ENCODE measurements around the gene ADSS1. TPM values are rescaled to one million over a fixed set of nuclear protein-coding genes. Genes with fewer than 3 reads are reported as not detected.

ADSS1 gene
- total RNA-seq, 1 experiment from 2014 or later, result 0.52 TPM

DNA sequence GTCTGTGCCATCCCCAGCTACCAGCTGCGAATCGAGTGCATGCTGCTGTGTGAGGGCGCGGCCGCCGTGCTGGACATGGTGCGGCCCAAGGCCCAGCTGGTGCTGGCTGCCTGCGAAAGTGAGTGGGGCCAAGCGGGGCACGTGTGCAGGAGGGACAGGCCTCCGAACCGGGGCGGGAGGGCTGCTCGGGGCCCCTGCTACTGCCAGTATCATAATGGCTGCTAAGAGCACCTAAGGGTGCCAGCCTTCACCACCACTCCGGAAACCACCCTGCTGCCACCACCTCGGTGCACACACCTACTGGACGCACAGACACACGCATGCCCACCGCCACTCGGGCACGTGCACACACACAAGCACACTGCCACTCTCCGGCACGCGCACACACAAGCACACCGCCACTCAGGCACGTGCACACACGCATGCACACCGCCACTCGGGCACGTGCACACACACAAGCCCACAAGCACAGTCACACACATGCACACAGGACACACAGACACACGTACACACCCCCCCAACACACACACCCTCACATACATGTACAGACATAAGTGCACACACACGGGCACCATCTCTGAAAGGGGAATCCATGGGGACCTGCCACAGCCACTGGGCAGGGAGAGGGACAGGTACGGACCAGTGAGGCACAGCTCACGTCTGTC is 13.8 kb upstream of the ADSS1 start:
- BruUV-seq (replicated peaks), result no TSS peak
- intact Hi-C loops (cut with micrococcal nuclease; ENCODE audit: unreplicated experiment), result no loop called here
- H3K9me3 ChIP-seq (ENCODE audit: low read depth, low read length, poor library complexity, severe bottlenecking), result no peaks in the 10 kb centered on the region
- no peak for DNase-seq (ENCODE audit: low spot score)
- ChIA-PET POLR2A (ENCODE audit: low non-redundant PET) (no interaction called here), CTCF (no interaction called here)
- no peaks in the 10 kb centered on the region for H3K27me3 ChIP-seq (replicated peaks; ENCODE audit: insufficient read depth, low read depth, low read length, poor library complexity)
- H3K4me1 ChIP-seq (ENCODE audit: insufficient read depth, low read length, poor library complexity, severe bottlenecking), result no peaks in the 10 kb centered on the region
- TF ChIP-seq, protein P1, sequence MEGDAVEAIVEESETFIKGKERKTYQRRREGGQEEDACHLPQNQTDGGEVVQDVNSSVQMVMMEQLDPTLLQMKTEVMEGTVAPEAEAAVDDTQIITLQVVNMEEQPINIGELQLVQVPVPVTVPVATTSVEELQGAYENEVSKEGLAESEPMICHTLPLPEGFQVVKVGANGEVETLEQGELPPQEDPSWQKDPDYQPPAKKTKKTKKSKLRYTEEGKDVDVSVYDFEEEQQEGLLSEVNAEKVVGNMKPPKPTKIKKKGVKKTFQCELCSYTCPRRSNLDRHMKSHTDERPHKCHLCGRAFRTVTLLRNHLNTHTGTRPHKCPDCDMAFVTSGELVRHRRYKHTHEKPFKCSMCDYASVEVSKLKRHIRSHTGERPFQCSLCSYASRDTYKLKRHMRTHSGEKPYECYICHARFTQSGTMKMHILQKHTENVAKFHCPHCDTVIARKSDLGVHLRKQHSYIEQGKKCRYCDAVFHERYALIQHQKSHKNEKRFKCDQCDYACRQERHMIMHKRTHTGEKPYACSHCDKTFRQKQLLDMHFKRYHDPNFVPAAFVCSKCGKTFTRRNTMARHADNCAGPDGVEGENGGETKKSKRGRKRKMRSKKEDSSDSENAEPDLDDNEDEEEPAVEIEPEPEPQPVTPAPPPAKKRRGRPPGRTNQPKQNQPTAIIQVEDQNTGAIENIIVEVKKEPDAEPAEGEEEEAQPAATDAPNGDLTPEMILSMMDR (conservative IDR thresholded peaks at IDR 0.05; ENCODE audit: low read depth, low read length), result no peak
- TF ChIP-seq EZH2 (IDR thresholded peaks at IDR 0.05; ENCODE audit: borderline replicate concordance, low read depth, low read length, poor library complexity, severe bottlenecking), result no peak
- H3K36me3 ChIP-seq (ENCODE audit: insufficient read depth, low read length, poor library complexity, severe bottlenecking), result peaks cover 48% of the 10 kb centered on the region
- no peak overlapping the region for H3K27ac ChIP-seq (ENCODE audit: low read depth, low read length, poor library complexity, severe bottlenecking)
- H3K4me3 ChIP-seq (ENCODE audit: low read depth, low read length, poor library complexity, severe bottlenecking), result no peak overlapping the region

DNA sequence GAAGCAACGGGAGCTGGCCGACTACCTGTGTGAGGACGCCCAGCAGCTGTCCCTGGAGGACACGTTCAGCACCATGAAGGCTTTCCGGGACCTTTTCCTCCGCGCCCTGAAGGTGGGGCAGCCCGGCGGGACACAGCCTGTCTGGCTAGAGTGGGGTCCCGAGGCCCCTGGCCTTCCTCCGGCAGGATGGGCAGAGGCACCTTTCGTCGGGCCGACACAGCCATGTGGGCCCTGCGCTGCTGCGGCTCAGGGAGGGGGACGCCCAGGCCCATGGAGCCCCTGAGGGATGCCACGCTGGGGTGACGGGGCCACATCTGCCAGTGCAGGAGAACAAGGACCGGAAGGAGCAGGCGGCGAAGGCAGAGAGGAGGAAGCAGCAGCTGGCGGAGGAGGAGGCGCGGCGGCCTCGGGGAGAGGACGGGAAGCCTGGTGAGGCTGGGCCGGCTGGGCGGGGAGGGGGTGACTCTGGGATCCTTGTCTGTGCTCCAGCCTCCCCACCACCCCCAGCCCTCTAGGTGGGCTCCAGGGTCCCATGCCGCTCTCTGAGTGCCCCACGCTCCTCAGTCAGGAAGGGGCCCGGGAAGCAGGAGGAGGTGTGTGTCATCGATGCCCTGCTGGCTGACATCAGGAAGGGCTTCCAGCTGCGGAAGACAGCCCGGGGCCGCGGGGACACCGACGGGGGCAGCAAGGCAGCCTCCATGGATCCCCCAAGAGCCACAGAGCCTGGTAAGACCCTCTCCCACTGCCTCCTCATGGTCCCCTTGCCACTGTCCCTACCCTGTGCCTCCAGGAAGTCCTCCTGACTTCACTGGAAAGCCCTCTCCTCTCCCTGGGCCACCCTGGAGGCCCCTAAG is 10.9 kb upstream of the ADSS1 start:
- Histone ChIP-seq H3K4me1 (ENCODE audit: insufficient read depth, low read length, poor library complexity, severe bottlenecking) (no peaks in the 10 kb centered on the region), H3K9me3 (ENCODE audit: low read depth, low read length, poor library complexity, severe bottlenecking) (no peaks in the 10 kb centered on the region), H3K27me3 (replicated peaks; ENCODE audit: insufficient read depth, low read depth, low read length, poor library complexity) (no peaks in the 10 kb centered on the region), H3K36me3 (ENCODE audit: insufficient read depth, low read length, poor library complexity, severe bottlenecking) (peaks cover 44% of the 10 kb centered on the region), H3K4me3 (ENCODE audit: low read depth, low read length, poor library complexity, severe bottlenecking) (no peak overlapping the region), H3K27ac (ENCODE audit: low read depth, low read length, poor library complexity, severe bottlenecking) (no peak overlapping the region)
- TF ChIP-seq, protein P1 (conservative IDR thresholded peaks at IDR 0.05; ENCODE audit: low read depth, low read length), result no peak
- TF ChIP-seq EZH2 (IDR thresholded peaks at IDR 0.05; ENCODE audit: borderline replicate concordance, low read depth, low read length, poor library complexity, severe bottlenecking), result no peak
- ChIA-PET CTCF (no interaction called here), POLR2A (ENCODE audit: low non-redundant PET) (no interaction called here)
- no TSS peak for BruUV-seq (replicated peaks)
- intact Hi-C loops (cut with micrococcal nuclease; ENCODE audit: unreplicated experiment), result no loop called here
- no peak for DNase-seq (ENCODE audit: low spot score)

DNA sequence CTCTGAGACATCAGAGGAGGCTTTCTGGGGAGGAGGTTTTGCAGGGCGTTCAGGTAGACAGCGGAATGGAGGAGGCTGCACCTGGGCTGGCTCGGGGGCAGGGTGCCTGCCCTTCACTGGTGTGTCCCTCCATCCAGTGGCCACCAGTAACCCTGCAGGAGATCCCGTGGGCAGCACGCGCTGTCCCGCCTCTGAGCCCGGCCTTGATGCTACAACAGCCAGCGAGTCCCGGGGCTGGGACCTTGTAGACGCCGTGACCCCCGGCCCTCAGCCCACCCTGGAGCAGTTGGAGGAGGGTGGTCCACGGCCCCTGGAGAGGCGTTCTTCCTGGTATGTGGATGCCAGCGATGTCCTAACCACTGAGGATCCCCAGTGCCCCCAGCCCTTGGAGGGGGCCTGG is 10.0 kb upstream of the ADSS1 start:
- Histone ChIP-seq H3K36me3 (ENCODE audit: insufficient read depth, low read length, poor library complexity, severe bottlenecking) (peaks cover 46% of the 10 kb centered on the region), H3K27ac (ENCODE audit: low read depth, low read length, poor library complexity, severe bottlenecking) (no peak overlapping the region)
- no TSS peak for BruUV-seq (replicated peaks)

More for the DNA sequence above, 10.0 kb upstream of the ADSS1 start:
- intact Hi-C loops (cut with micrococcal nuclease; ENCODE audit: unreplicated experiment), result no loop called here
- Histone ChIP-seq H3K4me3 (ENCODE audit: low read depth, low read length, poor library complexity, severe bottlenecking) (no peak overlapping the region), H3K9me3 (ENCODE audit: low read depth, low read length, poor library complexity, severe bottlenecking) (no peaks in the 10 kb centered on the region), H3K4me1 (ENCODE audit: insufficient read depth, low read length, poor library complexity, severe bottlenecking) (no peaks in the 10 kb centered on the region), H3K27me3 (replicated peaks; ENCODE audit: insufficient read depth, low read depth, low read length, poor library complexity) (no peaks in the 10 kb centered on the region)
- ChIA-PET POLR2A (ENCODE audit: low non-redundant PET) (no interaction called here), CTCF (no interaction called here)
- TF ChIP-seq, protein P1 (conservative IDR thresholded peaks at IDR 0.05; ENCODE audit: low read depth, low read length), result no peak
- TF ChIP-seq EZH2 (IDR thresholded peaks at IDR 0.05; ENCODE audit: borderline replicate concordance, low read depth, low read length, poor library complexity, severe bottlenecking), result no peak
- DNase-seq (ENCODE audit: low spot score), result no peak
